HUES64 (cell line): ENCODE measurements around the gene KAZN.

Experiments
- H3K27ac ChIP-seq: 2 replicates; pipeline ENCODE4 v1.7.0; 2013; ENCODE audit warnings: low read depth, low read length, inconsistent platforms
- H3K27me3 ChIP-seq: 2 replicates; pipeline ENCODE4 v1.6.1; 2013; ENCODE audit warnings: mild to moderate bottlenecking, low read length; ENCODE audit not compliant: insufficient read depth
- H3K36me3 ChIP-seq: 2 replicates; pipeline ENCODE4 v1.6.1; 2013; ENCODE audit warnings: mild to moderate bottlenecking, low read length; ENCODE audit not compliant: insufficient read depth
- H3K4me1 ChIP-seq: 2 replicates; pipeline ENCODE4 v1.6.1; 2013; ENCODE audit warnings: mild to moderate bottlenecking, low read length, moderate library complexity; ENCODE audit not compliant: insufficient read depth
- H3K4me3 ChIP-seq: 2 replicates; pipeline ENCODE4 v1.5.1; 2013; ENCODE audit warnings: mild to moderate bottlenecking, low read length, moderate library complexity
- H3K9ac ChIP-seq: 2 replicates; pipeline ENCODE4 v1.6.1; 2013; ENCODE audit warnings: mild to moderate bottlenecking, low read depth, low read length
- H3K9me3 ChIP-seq: 2 replicates; pipeline ENCODE4 v1.6.1; 2013; ENCODE audit warnings: low read depth, low read length; ENCODE audit not compliant: insufficient read depth
- WGBS: fragments of 150-250, 120-280 bp; methylation state at CpG from one replicate; pipeline ENCODE4 v1.1.7; 2013; ENCODE audit warnings: missing lambda C conversion rate; 5-methylcytosine and 5-hydroxymethylcytosine counted together

KAZN gene

GRCh38 chr1:14857436-14858195 is 259.1 kb downstream of the KAZN start:
- Histone ChIP-seq H3K27me3 (no peaks in the 10 kb centered on the region), H3K27ac (no peak overlapping the region), H3K9ac (no peak overlapping the region), H3K4me3 (no peak overlapping the region), H3K4me1 (no peaks in the 10 kb centered on the region), H3K36me3 (no peaks in the 10 kb centered on the region), H3K9me3 (no peaks in the 10 kb centered on the region)
- WGBS: over 99% methylated on average over 9 of the region's 10 CpGs

GRCh38 chr1:14862114-14862771 is 263.8 kb downstream of the KAZN start:
- Histone ChIP-seq H3K4me3 (no peak overlapping the region), H3K9me3 (no peaks in the 10 kb centered on the region), H3K36me3 (no peaks in the 10 kb centered on the region), H3K4me1 (no peaks in the 10 kb centered on the region), H3K27ac (no peak overlapping the region), H3K9ac (no peak overlapping the region), H3K27me3 (no peaks in the 10 kb centered on the region)
- 91% methylated on average over 13 of the region's 13 CpGs for WGBS

GRCh38 chr1:14865106-14865505 is 266.6 kb downstream of the KAZN start:
- Histone ChIP-seq H3K4me1 (no peaks in the 10 kb centered on the region), H3K9ac (no peak overlapping the region), H3K36me3 (no peaks in the 10 kb centered on the region), H3K9me3 (no peaks in the 10 kb centered on the region), H3K27ac (no peak overlapping the region), H3K27me3 (no peaks in the 10 kb centered on the region), H3K4me3 (no peak overlapping the region)
- 96% methylated on average over 5 of the region's 5 CpGs for WGBS

GRCh38 chr1:14866911-14867612 is 268.6 kb downstream of the KAZN start:
- Histone ChIP-seq H3K9me3 (no peaks in the 10 kb centered on the region), H3K36me3 (no peaks in the 10 kb centered on the region), H3K27ac (no peak overlapping the region), H3K4me3 (no peak overlapping the region), H3K4me1 (no peaks in the 10 kb centered on the region; the same call in 1 of the 2 replicates), H3K27me3 (no peaks in the 10 kb centered on the region), H3K9ac (no peak overlapping the region)
- 79% methylated on average over 14 of the region's 14 CpGs for WGBS

GRCh38 chr1:14869187-14869586 is 270.7 kb downstream of the KAZN start:
- Histone ChIP-seq H3K36me3 (no peaks in the 10 kb centered on the region), H3K27ac (no peak overlapping the region), H3K4me1 (no peaks in the 10 kb centered on the region; the same call in 1 of the 2 replicates), H3K9ac (no peak overlapping the region), H3K27me3 (no peaks in the 10 kb centered on the region), H3K4me3 (no peak overlapping the region), H3K9me3 (no peaks in the 10 kb centered on the region)
- WGBS: 90% methylated on average over 4 of the region's 4 CpGs

GRCh38 chr1:14871218-14871970 is 272.9 kb downstream of the KAZN start:
- Histone ChIP-seq H3K27ac (no peak overlapping the region), H3K9ac (no peak overlapping the region), H3K4me3 (no peak overlapping the region), H3K27me3 (no peaks in the 10 kb centered on the region), H3K4me1 (peaks cover 11% of the 10 kb centered on the region), H3K36me3 (no peaks in the 10 kb centered on the region), H3K9me3 (no peaks in the 10 kb centered on the region)
- WGBS: 80% methylated on average over 6 of the region's 6 CpGs

GRCh38 chr1:14872762-14873161 is 274.3 kb downstream of the KAZN start:
- H3K9ac ChIP-seq: no peak overlapping the region
- no peaks in the 10 kb centered on the region for H3K9me3 ChIP-seq
- H3K27me3 ChIP-seq: no peaks in the 10 kb centered on the region
- H3K4me1 ChIP-seq: peaks cover 13% of the 10 kb centered on the region
- WGBS: 92% methylated on average over 3 of the region's 3 CpGs
- no peaks in the 10 kb centered on the region for H3K36me3 ChIP-seq
- no peak overlapping the region for H3K4me3 ChIP-seq
- no peak overlapping the region for H3K27ac ChIP-seq

- WGBS: 92% methylated on average over 4 of the region's 4 CpGs
- Histone ChIP-seq H3K27ac (no peak overlapping the region), H3K9me3 (no peaks in the 10 kb centered on the region), H3K36me3 (no peaks in the 10 kb centered on the region), H3K4me3 (no peak overlapping the region), H3K9ac (no peak overlapping the region), H3K27me3 (no peaks in the 10 kb centered on the region), H3K4me1 (peaks cover 13% of the 10 kb centered on the region)
These were observed 275.2 kb downstream of the KAZN start for GRCh38 chr1:14873677-14874076.

- H3K27me3 ChIP-seq: no peaks in the 10 kb centered on the region
- no peak overlapping the region for H3K4me3 ChIP-seq
- H3K4me1 ChIP-seq: peaks cover 13% of the 10 kb centered on the region
- WGBS: 65% methylated on average over 11 of the region's 11 CpGs
- no peaks in the 10 kb centered on the region for H3K36me3 ChIP-seq
- H3K9ac ChIP-seq: no peak overlapping the region
- no peak overlapping the region for H3K27ac ChIP-seq
- no peaks in the 10 kb centered on the region for H3K9me3 ChIP-seq
These were observed 277.3 kb downstream of the KAZN start for GRCh38 chr1:14875524-14876509.

GRCh38 chr1:14876747-14877146 is 278.3 kb downstream of the KAZN start:
- no peak overlapping the region for H3K4me3 ChIP-seq
- H3K27ac ChIP-seq: no peak overlapping the region
- H3K27me3 ChIP-seq: no peaks in the 10 kb centered on the region
- WGBS: 94% methylated on average over 1 of the region's 1 CpG
- H3K9me3 ChIP-seq: no peaks in the 10 kb centered on the region
- peaks cover 13% of the 10 kb centered on the region for H3K4me1 ChIP-seq
- no peaks in the 10 kb centered on the region for H3K36me3 ChIP-seq
- H3K9ac ChIP-seq: no peak overlapping the region
